Retinal pigment epithelial cell (primary cell): ENCODE data around the gene YTHDC1.
"Not testable (repeated sequence)": the region's sequence is repeated elsewhere in the genome, so short reads cannot be mapped to it uniquely, and the experiment has no call there.

Experiments used
- DNase-seq: peaks from one replicate; pipeline ENCODE4 v3.0.0-alpha.2; 2010; ENCODE audit warnings: low read depth
- H3K4me3 ChIP-seq: 2 replicates; pipeline ENCODE4 v1.5.1; 2011; ENCODE audit warnings: mild to moderate bottlenecking, low read length, control low read depth, moderate library complexity
- TF ChIP-seq, protein P1 (sequence below): conservative IDR thresholded peaks from 2 replicates; pipeline ENCODE4 v1.5.1; 2011; ENCODE audit warnings: low read depth, low read length, control low read depth, inconsistent platforms

The YTHDC1 gene

DNA sequence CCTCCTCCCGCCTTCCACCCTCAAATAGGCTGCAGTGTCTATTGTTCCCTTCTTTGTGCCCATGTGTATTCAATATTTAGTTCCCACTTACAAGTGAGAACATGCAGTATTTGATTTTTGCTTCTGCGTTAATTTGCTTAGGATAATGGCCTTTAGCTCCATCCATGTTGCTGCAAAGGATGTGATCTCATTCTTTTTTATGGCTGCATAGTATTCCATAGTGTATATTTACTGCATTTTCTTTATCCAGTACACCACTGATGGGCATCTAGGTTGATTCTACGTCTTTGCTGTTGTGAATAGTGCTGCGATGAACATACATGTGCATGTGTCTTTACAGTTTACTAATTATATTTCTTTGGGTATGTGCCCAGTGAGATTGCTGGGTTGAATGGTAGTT, 52.8 kb downstream of the YTHDC1 start:
- TF ChIP-seq, protein P1, sequence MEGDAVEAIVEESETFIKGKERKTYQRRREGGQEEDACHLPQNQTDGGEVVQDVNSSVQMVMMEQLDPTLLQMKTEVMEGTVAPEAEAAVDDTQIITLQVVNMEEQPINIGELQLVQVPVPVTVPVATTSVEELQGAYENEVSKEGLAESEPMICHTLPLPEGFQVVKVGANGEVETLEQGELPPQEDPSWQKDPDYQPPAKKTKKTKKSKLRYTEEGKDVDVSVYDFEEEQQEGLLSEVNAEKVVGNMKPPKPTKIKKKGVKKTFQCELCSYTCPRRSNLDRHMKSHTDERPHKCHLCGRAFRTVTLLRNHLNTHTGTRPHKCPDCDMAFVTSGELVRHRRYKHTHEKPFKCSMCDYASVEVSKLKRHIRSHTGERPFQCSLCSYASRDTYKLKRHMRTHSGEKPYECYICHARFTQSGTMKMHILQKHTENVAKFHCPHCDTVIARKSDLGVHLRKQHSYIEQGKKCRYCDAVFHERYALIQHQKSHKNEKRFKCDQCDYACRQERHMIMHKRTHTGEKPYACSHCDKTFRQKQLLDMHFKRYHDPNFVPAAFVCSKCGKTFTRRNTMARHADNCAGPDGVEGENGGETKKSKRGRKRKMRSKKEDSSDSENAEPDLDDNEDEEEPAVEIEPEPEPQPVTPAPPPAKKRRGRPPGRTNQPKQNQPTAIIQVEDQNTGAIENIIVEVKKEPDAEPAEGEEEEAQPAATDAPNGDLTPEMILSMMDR = no peak
- H3K4me3 ChIP-seq = no peak overlapping the region
- DNase-seq = no peak

- TF ChIP-seq, protein P1 = no peak
- no peak for DNase-seq
- no peak overlapping the region for H3K4me3 ChIP-seq
These were observed 58.6 kb downstream of the YTHDC1 start for GRCh38 chr4:68291256-68291655.

- DNase-seq = no peak
- TF ChIP-seq, protein P1 = no peak
- no peak overlapping the region for H3K4me3 ChIP-seq
These were observed 61.5 kb downstream of the YTHDC1 start for GRCh38 chr4:68288393-68288740.

DNA sequence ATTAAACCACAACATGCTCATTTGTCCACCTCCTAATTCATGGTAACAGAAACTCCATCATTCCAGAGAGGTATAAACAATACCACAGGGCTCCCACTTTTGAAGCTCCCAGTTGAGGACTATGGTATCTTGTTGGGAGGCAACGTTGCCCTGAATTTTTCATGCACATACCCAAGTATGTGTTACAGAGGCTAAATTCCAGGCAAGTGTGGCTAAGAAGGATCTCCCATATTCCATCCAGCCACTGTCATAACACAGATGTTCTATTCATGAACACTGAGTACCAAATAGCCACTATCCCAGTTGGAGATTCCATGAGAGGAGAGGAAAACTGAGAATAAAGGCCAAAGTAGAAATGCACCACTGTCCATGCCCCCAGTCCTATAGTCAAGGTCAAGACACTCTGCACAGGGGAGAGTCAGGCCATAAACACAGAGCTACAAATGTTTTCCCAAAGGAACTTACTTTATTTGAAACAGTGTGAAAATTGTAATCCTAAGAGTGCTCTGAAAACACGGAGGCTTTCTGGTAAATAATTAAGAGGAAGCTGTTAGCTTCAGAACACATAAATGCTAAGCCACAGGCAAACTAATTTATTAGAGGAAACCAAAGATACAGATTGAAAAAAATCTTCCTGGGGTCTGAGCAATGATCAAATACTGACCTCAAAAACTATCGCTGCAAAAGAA, 62.0 kb downstream of the YTHDC1 start:
- no peak overlapping the region for H3K4me3 ChIP-seq
- TF ChIP-seq, protein P1 = no peak
- no peak for DNase-seq

GRCh38 chr4:68283714-68284113, 66.2 kb downstream of the YTHDC1 start:
- no peak overlapping the region for H3K4me3 ChIP-seq
- no peak for DNase-seq
- TF ChIP-seq, protein P1 = no peak

- no peak overlapping the region for H3K4me3 ChIP-seq
- no peak for DNase-seq
- TF ChIP-seq, protein P1 = no peak
These were observed 66.8 kb downstream of the YTHDC1 start for GRCh38 chr4:68283095-68283494.

GRCh38 chr4:68281796-68282740, 67.8 kb downstream of the YTHDC1 start:
- H3K4me3 ChIP-seq, DNase-seq: not testable (repeated sequence)
